Thyroid gland (tissue), 4 donors: ENCODE data around the gene MAPK8. TPM values are rescaled to one million over a fixed set of nuclear protein-coding genes. Genes with fewer than 3 reads are reported as not detected.
A peak's percentile ranks its signal among the peaks of the same experiment; 100 is the strongest.
"Not testable (repeated sequence)": the region's sequence is repeated elsewhere in the genome, so short reads cannot be mapped to it uniquely, and the experiment has no call there.

ENCODE experiments used
- DNase-seq, 2 donors: peaks; one replicate each; pipeline ENCODE4 v3.0.0-alpha.2; 2019
- H3K27ac ChIP-seq, 3 donors: fragments of 200-600 bp; sonication (generic); 1 replicate in 2 of 3; 2 replicates in 1 of 3; pipeline ENCODE4 v1.5.1; 2016 to 2019; ENCODE audit warnings: mild to moderate bottlenecking in 1 of 3, moderate library complexity in 1 of 3
- H3K27me3 ChIP-seq: fragments of 200-600 bp; sonication (generic); one replicate; pipeline ENCODE4 v1.5.1; 2019
- H3K36me3 ChIP-seq, 2 donors: fragments of 200-600 bp; sonication (generic); one replicate each; pipeline ENCODE4 v1.5.1; 2016 to 2019
- H3K4me1 ChIP-seq, 2 donors: fragments of 200-600 bp; sonication (generic); one replicate each; pipeline ENCODE4 v1.5.1; 2017 to 2019
- H3K4me3 ChIP-seq, 3 donors: fragments of 200-600 bp; sonication (generic); replicated peaks in 1 of 3; 1 replicate in 2 of 3; 2 replicates in 1 of 3; pipeline ENCODE4 v1.5.1; 2016; ENCODE audit warnings: mild to moderate bottlenecking in 1 of 3
- H3K9me3 ChIP-seq: fragments of 200-600 bp; sonication (generic); one replicate; pipeline ENCODE4 v1.5.1; 2017
- CTCF ChIP-seq, 6 experiments: fragments of 200-600 bp in 3 of 6; fragments of 450-650 bp in 3 of 6; sonication (generic) in 3 of 6; IDR thresholded peaks; one replicate each; pipeline ENCODE4 v1.5.1; 2016 to 2019; ENCODE audit warnings: antibody characterized with exemption in 6 of 6, mild to moderate bottlenecking in 2 of 6, inconsistent platforms in 1 of 6, moderate library complexity in 1 of 6
- POLR2A ChIP-seq, 2 donors: fragments of 450-650 bp; IDR thresholded peaks; one replicate each; pipeline ENCODE4 v1.6.1; 2017; ENCODE audit warnings: antibody characterized with exemption in 2 of 2, mild to moderate bottlenecking in 2 of 2, moderate library complexity in 1 of 2
- WGBS, 2 donors: methylation state at CpG; one replicate each; pipeline ENCODE4 v1.1.5; 2017; 5-methylcytosine and 5-hydroxymethylcytosine counted together
- intact Hi-C: fragments of 100-400 bp; cut with DNase I; formaldehyde crosslinking; loops from one replicate; pipeline ENCODE4 v1.15.1; 2023
- total RNA-seq, 4 donors: library from RNA; depleted of rRNA; stranded (reverse); fragments of >200 nt; gene quantifications; one replicate each; pipeline ENCODE4 v1.2.3, GENCODE V29; 2016

MAPK8 gene
- total RNA-seq, 4 donors from 2014 or later, result 76.2 to 165 (median 99.0) TPM

GRCh38 chr10:48340734-48341133 is 34.3 kb downstream of the MAPK8 start:
- H3K27ac ChIP-seq, result no peak overlapping the region
- H3K27me3 ChIP-seq, result no peaks in the 10 kb centered on the region
- no peak for DNase-seq
- intact Hi-C loops, result no loop called here
- no peaks in the 10 kb centered on the region for H3K36me3 ChIP-seq
- no peaks in the 10 kb centered on the region for H3K9me3 ChIP-seq
- TF ChIP-seq CTCF (IDR thresholded peaks at IDR 0.05) (no peak), POLR2A (IDR thresholded peaks at IDR 0.05) (no peak)
- H3K4me1 ChIP-seq, result peaks cover 0 to 9% of the 10 kb centered on the region in 2 donors
- H3K4me3 ChIP-seq, result no peak overlapping the region

GRCh38 chr10:48343106-48343505 is 36.6 kb downstream of the MAPK8 start:
- intact Hi-C loops, result no loop called here
- no peaks in the 10 kb centered on the region for H3K9me3 ChIP-seq
- no peaks in the 10 kb centered on the region for H3K36me3 ChIP-seq
- no peak for TF ChIP-seq CTCF (IDR thresholded peaks at IDR 0.05)
- H3K4me1 ChIP-seq, result peaks cover 0 to 9% of the 10 kb centered on the region in 2 donors
- 71 to 75% methylated on average over 2 of the region's 2 CpGs for WGBS, 2 donors
- no peak for DNase-seq
- no peak overlapping the region for H3K4me3 ChIP-seq
- H3K27ac ChIP-seq, result no peak overlapping the region
- H3K27me3 ChIP-seq, result no peaks in the 10 kb centered on the region

- H3K27me3 ChIP-seq, result no peaks in the 10 kb centered on the region
- no peak overlapping the region for H3K4me3 ChIP-seq
- intact Hi-C loops, result no loop called here
- H3K4me1 ChIP-seq, result peaks cover 0 to 9% of the 10 kb centered on the region in 2 donors
- H3K36me3 ChIP-seq, result no peaks in the 10 kb centered on the region
- no peaks in the 10 kb centered on the region for H3K9me3 ChIP-seq
- no peak for DNase-seq
- TF ChIP-seq CTCF (IDR thresholded peaks at IDR 0.05) (no peak), POLR2A (IDR thresholded peaks at IDR 0.05) (no peak)
- H3K27ac ChIP-seq, result no peak overlapping the region
- WGBS, 2 donors, result 82 to 84% methylated on average over 3 of the region's 3 CpGs
Measured at GRCh38 chr10:48343921-48344598, 37.6 kb downstream of the MAPK8 start.

GRCh38 chr10:48346248-48346647 is 39.8 kb downstream of the MAPK8 start:
- H3K4me1 ChIP-seq, result not testable (repeated sequence)
- peak in 2 of 6 experiments; percentile 3 to 13 for TF ChIP-seq CTCF (IDR thresholded peaks at IDR 0.05)
- WGBS, 2 donors, result 95 to 98% methylated on average over 9 of the region's 9 CpGs

GRCh38 chr10:48347539-48347938 is 41.1 kb downstream of the MAPK8 start:
- H3K4me3 ChIP-seq, H3K36me3 ChIP-seq, intact Hi-C loops, H3K27me3 ChIP-seq, DNase-seq, H3K27ac ChIP-seq, H3K4me1 ChIP-seq, H3K9me3 ChIP-seq: not testable (repeated sequence)
- 95 to 97% methylated on average over 2 of the region's 2 CpGs for WGBS, 2 donors

More at GRCh38 chr10:48346248-48346647, 39.8 kb downstream of the MAPK8 start:
- H3K27me3 ChIP-seq, H3K36me3 ChIP-seq, H3K4me3 ChIP-seq, H3K27ac ChIP-seq, intact Hi-C loops, H3K9me3 ChIP-seq, DNase-seq: not testable (repeated sequence)

GRCh38 chr10:48347943-48348342 is 41.5 kb downstream of the MAPK8 start:
- H3K27me3 ChIP-seq, H3K36me3 ChIP-seq, H3K4me1 ChIP-seq, H3K27ac ChIP-seq, DNase-seq, H3K9me3 ChIP-seq, intact Hi-C loops, H3K4me3 ChIP-seq: not testable (repeated sequence)
- 97 to 98% methylated on average over 4 of the region's 4 CpGs for WGBS, 2 donors
